ENCODE results near the gene ERC2.

- no peak for TF ChIP-seq MAX (IDR thresholded peaks at IDR 0.05; ENCODE audit: insufficient read depth, insufficient read length)
- TF ChIP-seq CTCF (IDR thresholded peaks at IDR 0.05; ENCODE audit: extremely low read depth in 1 of 2, insufficient read depth in 1 of 2, low read depth in 1 of 2, low read length in 2 of 2) = no peak
- no peak for TF ChIP-seq POLR2A (IDR thresholded peaks at IDR 0.05; ENCODE audit: low read depth, low read length)
- no peak for TF ChIP-seq EZH2 (IDR thresholded peaks at IDR 0.05; ENCODE audit: borderline replicate concordance, low read depth, low read length, severe bottlenecking)
- TF ChIP-seq FOS (IDR thresholded peaks at IDR 0.05; ENCODE audit: borderline replicate concordance, insufficient read depth, low read length) = no peak
- TF ChIP-seq POLR2AphosphoS5 (IDR thresholded peaks at IDR 0.05; ENCODE audit: insufficient read depth, low read depth, low read length) = no peak
- TF ChIP-seq JUN (IDR thresholded peaks at IDR 0.05; ENCODE audit: borderline replicate concordance, insufficient read depth, insufficient read length, low read depth) = no peak
- TF ChIP-seq GATA2 (IDR thresholded peaks at IDR 0.05; ENCODE audit: insufficient read depth, insufficient read length, low read depth, low read length) = no peak
These were observed 1000.0 kb downstream of the ERC2 start for GRCh38 chr3:55468251-55468650.
